ENCODE measurements around the gene MXD1.

DNA sequence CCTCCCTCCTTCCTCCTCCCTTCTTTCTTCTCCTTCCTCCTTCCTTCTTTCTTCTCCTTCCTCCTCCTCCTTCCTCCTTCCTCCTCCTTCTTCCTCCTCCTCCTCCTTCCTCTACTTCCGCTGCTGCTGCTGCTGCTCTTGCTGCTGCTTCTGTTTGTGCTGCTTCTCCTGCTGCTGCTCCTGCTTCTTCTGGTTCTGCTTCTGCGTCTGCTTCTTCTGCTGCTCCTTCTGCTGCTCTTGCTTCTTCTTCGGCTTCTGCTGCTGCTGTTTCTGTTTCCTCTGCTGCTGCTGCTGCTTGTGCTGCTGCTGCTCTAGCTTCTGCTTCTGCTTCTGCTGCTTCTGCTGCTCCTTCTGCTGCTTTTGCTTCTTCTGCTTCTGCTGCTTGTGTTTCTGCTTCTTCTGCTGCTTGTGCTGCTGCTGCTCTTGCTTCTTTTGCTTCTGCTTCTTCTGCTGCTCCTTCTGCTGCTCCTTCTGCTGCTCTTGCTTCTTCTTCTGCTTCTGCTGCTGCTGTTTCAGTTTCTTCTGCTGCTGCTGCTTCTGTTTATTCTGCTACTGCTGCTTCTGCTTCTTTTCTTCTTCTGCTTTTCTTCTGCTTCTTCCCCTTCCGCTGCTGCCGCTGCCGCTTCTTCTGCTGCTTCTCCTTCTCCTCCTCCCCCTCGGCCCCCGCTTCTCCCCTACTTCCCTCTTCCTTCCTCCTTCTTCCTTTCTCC is 12.5 kb upstream of the MXD1 start:
- TF ChIP-seq, protein P1, sequence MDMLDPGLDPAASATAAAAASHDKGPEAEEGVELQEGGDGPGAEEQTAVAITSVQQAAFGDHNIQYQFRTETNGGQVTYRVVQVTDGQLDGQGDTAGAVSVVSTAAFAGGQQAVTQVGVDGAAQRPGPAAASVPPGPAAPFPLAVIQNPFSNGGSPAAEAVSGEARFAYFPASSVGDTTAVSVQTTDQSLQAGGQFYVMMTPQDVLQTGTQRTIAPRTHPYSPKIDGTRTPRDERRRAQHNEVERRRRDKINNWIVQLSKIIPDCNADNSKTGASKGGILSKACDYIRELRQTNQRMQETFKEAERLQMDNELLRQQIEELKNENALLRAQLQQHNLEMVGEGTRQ (IDR thresholded peaks at IDR 0.05; ENCODE audit: borderline replicate concordance, low read depth, low read length): no peak
- TF ChIP-seq RAD21 (IDR thresholded peaks at IDR 0.05; ENCODE audit: low read length) (no peak), POLR2AphosphoS5 (IDR thresholded peaks at IDR 0.05; ENCODE audit: low read depth, low read length) (no peak), EZH2phosphoT487 (IDR thresholded peaks at IDR 0.05; ENCODE audit: borderline replicate concordance, low read depth) (no peak)
- TF ChIP-seq, protein P2, sequence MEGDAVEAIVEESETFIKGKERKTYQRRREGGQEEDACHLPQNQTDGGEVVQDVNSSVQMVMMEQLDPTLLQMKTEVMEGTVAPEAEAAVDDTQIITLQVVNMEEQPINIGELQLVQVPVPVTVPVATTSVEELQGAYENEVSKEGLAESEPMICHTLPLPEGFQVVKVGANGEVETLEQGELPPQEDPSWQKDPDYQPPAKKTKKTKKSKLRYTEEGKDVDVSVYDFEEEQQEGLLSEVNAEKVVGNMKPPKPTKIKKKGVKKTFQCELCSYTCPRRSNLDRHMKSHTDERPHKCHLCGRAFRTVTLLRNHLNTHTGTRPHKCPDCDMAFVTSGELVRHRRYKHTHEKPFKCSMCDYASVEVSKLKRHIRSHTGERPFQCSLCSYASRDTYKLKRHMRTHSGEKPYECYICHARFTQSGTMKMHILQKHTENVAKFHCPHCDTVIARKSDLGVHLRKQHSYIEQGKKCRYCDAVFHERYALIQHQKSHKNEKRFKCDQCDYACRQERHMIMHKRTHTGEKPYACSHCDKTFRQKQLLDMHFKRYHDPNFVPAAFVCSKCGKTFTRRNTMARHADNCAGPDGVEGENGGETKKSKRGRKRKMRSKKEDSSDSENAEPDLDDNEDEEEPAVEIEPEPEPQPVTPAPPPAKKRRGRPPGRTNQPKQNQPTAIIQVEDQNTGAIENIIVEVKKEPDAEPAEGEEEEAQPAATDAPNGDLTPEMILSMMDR (IDR thresholded peaks at IDR 0.05): no peak
- TF ChIP-seq, protein P3, sequence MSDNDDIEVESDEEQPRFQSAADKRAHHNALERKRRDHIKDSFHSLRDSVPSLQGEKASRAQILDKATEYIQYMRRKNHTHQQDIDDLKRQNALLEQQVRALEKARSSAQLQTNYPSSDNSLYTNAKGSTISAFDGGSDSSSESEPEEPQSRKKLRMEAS (IDR thresholded peaks at IDR 0.05; ENCODE audit: low read depth): no peak
